Activated CD8-positive, alpha-beta T cell treated with anti-CD3 and anti-CD28 coated beads for 36 hours (primary cell): ENCODE data around the gene KLHL41. TPM values are rescaled to one million over a fixed set of nuclear protein-coding genes. Genes with fewer than 3 reads are reported as not detected.

Experiments used
- ATAC-seq: fragments of 200-7000 bp; cut with Tn5 transposase; one replicate; pipeline ENCODE4 v1.10.0; 2021; ENCODE audit warnings: mild to moderate bottlenecking, moderate library complexity
- CTCF ChIA-PET: fragments of 350-600 bp; sonication (Branson Sonifier 250); formaldehyde crosslinking; loops from one replicate; lab custom pipeline; 2021; ENCODE audit warnings: antibody characterized with exemption; lab: Charles Lee
- POLR2A ChIA-PET: fragments of 350-600 bp; sonication (Branson Sonifier 250); formaldehyde crosslinking; loops from one replicate; lab custom pipeline; 2021; ENCODE audit warnings: antibody characterized with exemption; lab: Charles Lee
- DNase-seq: peaks from one replicate; pipeline ENCODE4 v3.0.0-alpha.2; 2020
- H3K27ac Mint-ChIP-seq: one replicate; pipeline ENCODE4 v1.8.0; 2021; ENCODE audit warnings: mild to moderate bottlenecking, mixed read lengths
- H3K27me3 Mint-ChIP-seq: one replicate; pipeline ENCODE4 v1.8.0; 2021; ENCODE audit warnings: mixed read lengths
- H3K36me3 Mint-ChIP-seq: one replicate; pipeline ENCODE4 v1.8.0; 2021; ENCODE audit warnings: low read depth, mixed read lengths
- H3K4me1 Mint-ChIP-seq: one replicate; pipeline ENCODE4 v1.8.0; 2021; ENCODE audit warnings: low read depth, mixed read lengths
- H3K4me3 Mint-ChIP-seq: one replicate; pipeline ENCODE4 v1.8.0; 2021; ENCODE audit warnings: mild to moderate bottlenecking, moderate library complexity, mixed read lengths
- H3K9me3 Mint-ChIP-seq: one replicate; pipeline ENCODE4 v1.8.0; 2021; ENCODE audit warnings: mixed read lengths
- intact Hi-C: fragments of 100-400 bp; cut with micrococcal nuclease; formaldehyde crosslinking; loops from one replicate; pipeline ENCODE4 v1.10.0; 2022
- total RNA-seq, 2 experiments: library from RNA; stranded (reverse); gene quantifications; one replicate each; pipeline ENCODE4 v1.2.3, GENCODE V29; 2021
- TF ChIP-seq, protein P1 (sequence below): fragments of 200-600 bp; IDR thresholded peaks from one replicate; pipeline ENCODE4 v1.8.0; 2022; ENCODE audit warnings: antibody characterized with exemption, mild to moderate bottlenecking

The KLHL41 gene
- total RNA-seq, 2 experiments from 2014 or later = 0.34 TPM; not detected in 1

DNA sequence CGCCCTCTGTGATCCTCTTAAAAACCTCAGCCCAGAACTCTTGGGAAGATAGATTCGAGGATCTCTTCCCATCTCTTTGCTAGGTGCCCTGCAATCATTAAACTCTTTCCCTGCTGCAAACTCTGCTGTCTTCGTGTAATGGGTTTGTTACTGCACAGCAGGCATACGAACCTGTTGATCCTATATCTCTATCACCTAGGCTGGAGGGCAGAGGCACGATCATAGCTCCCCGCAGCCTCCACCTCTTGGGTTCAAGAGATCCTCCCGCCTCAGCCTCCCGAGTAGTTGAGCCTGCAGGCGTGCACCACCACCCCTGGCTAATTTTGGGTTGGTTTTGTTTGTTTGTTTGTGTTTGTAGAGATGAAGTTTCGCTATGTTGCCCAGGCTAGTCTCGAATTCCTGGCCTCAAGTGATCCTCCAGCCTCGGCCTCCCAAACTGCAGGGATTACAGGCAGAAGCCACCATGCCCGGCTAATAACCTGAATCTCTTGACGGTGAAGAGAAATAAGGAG, 30.7 kb upstream of the KLHL41 start:
- Mint-ChIP-seq H3K27me3 (no peaks in the 10 kb centered on the region), H3K36me3 (no peaks in the 10 kb centered on the region), H3K4me3 (peak overlapping the region; percentile 81), H3K9me3 (no peaks in the 10 kb centered on the region), H3K27ac (peak overlapping the region; percentile 30), H3K4me1 (peaks cover 13% of the 10 kb centered on the region)
- CTCF ChIA-PET = interaction anchor here (1.0 to 2.4 kb wide), 6 partner anchors 9 to 49 kb away, joined by 3 to 11 read pairs (median 6); no protein-coding TSS in a partner anchor
- intact Hi-C loops = loop anchor here (10.0 kb wide), 1 partner anchor 504 kb away; no protein-coding TSS in a partner anchor
- no peak for DNase-seq
- no peak for ATAC-seq
- TF ChIP-seq, protein P1, sequence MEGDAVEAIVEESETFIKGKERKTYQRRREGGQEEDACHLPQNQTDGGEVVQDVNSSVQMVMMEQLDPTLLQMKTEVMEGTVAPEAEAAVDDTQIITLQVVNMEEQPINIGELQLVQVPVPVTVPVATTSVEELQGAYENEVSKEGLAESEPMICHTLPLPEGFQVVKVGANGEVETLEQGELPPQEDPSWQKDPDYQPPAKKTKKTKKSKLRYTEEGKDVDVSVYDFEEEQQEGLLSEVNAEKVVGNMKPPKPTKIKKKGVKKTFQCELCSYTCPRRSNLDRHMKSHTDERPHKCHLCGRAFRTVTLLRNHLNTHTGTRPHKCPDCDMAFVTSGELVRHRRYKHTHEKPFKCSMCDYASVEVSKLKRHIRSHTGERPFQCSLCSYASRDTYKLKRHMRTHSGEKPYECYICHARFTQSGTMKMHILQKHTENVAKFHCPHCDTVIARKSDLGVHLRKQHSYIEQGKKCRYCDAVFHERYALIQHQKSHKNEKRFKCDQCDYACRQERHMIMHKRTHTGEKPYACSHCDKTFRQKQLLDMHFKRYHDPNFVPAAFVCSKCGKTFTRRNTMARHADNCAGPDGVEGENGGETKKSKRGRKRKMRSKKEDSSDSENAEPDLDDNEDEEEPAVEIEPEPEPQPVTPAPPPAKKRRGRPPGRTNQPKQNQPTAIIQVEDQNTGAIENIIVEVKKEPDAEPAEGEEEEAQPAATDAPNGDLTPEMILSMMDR = no peak
- POLR2A ChIA-PET = interaction anchor here (0.5 to 1.0 kb wide), 4 partner anchors 42 to 316 kb away, joined by 3 to 4 read pairs (median 3); no protein-coding TSS in a partner anchor

DNA sequence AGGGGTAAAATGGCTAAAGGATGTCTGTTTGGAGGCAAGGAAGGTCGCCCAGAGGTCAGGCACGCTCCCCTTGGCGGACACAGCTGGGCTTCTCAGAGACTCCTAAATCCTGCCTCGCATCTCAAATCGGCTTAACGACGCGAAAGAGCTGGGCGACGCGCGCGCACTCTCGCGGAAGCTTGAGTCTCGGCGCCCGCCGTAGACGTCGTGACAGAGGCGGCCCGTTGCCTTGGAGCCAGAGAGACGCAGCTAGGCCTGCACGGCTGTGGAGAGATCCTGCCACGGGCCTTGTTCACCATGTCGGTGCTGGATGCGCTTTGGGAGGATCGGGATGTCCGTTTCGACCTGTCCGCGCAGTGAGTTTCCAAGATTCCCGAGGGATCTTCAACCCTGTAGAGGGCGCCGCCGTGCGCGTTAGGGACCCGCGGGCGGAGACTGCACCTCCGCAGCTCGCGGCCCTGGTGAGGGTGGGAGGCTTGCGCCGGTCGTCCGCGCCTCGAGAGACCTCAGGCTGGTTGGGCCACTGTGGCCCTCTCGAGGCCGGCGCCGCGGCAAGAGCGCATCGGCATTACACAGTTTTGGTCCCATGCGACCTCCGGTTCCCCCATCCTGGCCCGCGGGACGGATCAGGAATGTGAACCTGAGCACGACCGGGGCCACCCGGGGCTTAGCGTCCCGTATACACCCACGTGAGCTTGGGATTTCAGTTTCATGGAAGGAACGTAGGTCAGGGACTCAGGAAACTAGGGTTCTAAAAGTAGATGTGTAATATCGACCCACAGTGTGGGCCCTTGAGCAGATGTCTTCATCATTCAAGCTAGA, 30.0 kb upstream of the KLHL41 start, which contains the start of gene BBS5:
TSS of gene BBS5 (plus strand) at position 238 of the 822 bp plus-strand sequence. CDS start at position 298, 60 bp downstream.
- peaks cover 13% of the 10 kb centered on the region for H3K4me1 Mint-ChIP-seq
- intact Hi-C loops = loop anchor here (10.0 kb wide), 1 partner anchor 505 kb away; no protein-coding TSS in a partner anchor
- POLR2A ChIA-PET = interaction anchor here (0.9 to 1.0 kb wide), 3 partner anchors 81 to 315 kb away, joined by 3 to 4 read pairs (median 3); no protein-coding TSS in a partner anchor

DNA sequence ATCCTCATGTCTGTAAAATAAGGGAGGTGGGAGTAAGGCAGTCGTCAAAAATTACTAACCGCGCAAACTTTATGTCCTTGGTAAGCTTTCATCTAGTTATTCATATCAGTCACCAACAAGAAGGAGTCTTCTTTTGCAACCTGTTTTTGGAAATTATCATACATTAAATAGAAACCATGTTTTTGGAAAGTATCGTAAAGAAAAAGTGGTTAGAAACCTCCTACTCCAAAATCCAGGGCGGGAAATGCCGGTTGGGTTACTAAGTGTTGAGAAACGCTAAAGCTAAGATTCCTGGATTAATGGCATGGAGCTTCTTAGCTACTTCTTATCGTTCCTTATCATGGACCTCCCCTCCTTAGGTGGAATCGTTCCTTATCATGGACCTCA, 29.4 kb upstream of the KLHL41 start:
- peak overlapping the region; percentile 14 for H3K27ac Mint-ChIP-seq
- intact Hi-C loops = no loop called here
- peak; percentile 2 for ATAC-seq
- TF ChIP-seq, protein P1 = no peak
- no peaks in the 10 kb centered on the region for H3K9me3 Mint-ChIP-seq
- no peaks in the 10 kb centered on the region for H3K27me3 Mint-ChIP-seq
- peak overlapping the region; percentile 81 for H3K4me3 Mint-ChIP-seq
- CTCF ChIA-PET = interaction anchor here (0.9 to 2.4 kb wide), 6 partner anchors 8 to 41 kb away, joined by 3 to 11 read pairs (median 6); no protein-coding TSS in a partner anchor
- H3K4me1 Mint-ChIP-seq = peaks cover 13% of the 10 kb centered on the region
- peaks cover 3% of the 10 kb centered on the region for H3K36me3 Mint-ChIP-seq
- POLR2A ChIA-PET = no interaction called here
- DNase-seq = no peak

More for the DNA sequence above, 30.0 kb upstream of the KLHL41 start, which contains the start of gene BBS5:
- peak within 1 kb of the TSS; percentile 30 for H3K27ac Mint-ChIP-seq
- no peaks in the 10 kb centered on the region for H3K9me3 Mint-ChIP-seq
- TF ChIP-seq, protein P1 = peak; percentile 49
- ATAC-seq = peak; percentile 98
- H3K36me3 Mint-ChIP-seq = no peaks in the 10 kb centered on the region
- H3K4me3 Mint-ChIP-seq = peak within 1 kb of the TSS; percentile 81
- CTCF ChIA-PET = interaction anchor here (0.9 to 2.4 kb wide), 7 partner anchors 9 to 48 kb away, joined by 3 to 11 read pairs (median 6); no protein-coding TSS in a partner anchor
- DNase-seq = peak; percentile 89
- H3K27me3 Mint-ChIP-seq = no peaks in the 10 kb centered on the region

DNA sequence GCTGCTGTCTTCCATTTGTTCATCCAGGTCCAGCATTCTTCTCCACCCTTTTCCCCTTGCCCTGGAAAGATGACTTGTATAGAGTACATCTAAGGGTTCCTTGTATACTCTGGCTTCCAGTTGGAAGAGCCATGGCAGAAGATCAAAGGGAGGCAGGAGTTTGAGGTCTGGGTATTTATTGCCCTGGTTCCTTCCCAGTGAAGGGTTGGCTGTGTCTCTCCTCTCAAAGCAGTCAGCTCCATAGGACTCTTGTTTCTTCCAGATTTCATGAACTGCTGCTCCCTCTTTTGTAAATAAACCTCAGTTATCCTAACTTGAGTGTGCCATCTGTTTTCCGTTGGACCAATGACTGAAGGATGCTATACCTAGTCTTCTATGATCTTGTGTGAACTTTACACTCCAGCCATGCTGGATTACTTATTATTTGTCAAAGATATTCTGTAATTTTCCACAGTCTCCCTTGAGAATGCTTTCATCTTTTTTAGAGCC, 23.8 kb upstream of the KLHL41 start:
- Mint-ChIP-seq H3K36me3 (peaks cover 5% of the 10 kb centered on the region), H3K9me3 (no peaks in the 10 kb centered on the region), H3K4me1 (no peaks in the 10 kb centered on the region), H3K4me3 (no peak overlapping the region), H3K27ac (no peak overlapping the region), H3K27me3 (no peaks in the 10 kb centered on the region)
- ChIA-PET CTCF (interaction anchor here (1.0 to 2.5 kb wide), 2 partner anchors 14 to 33 kb away, joined by 3 to 7 read pairs; no protein-coding TSS in a partner anchor), POLR2A (interaction anchor here (1.0 kb wide), 1 partner anchor 312 kb away, joined by 3 read pairs; no protein-coding TSS in a partner anchor)
- TF ChIP-seq, protein P1 = no peak
- intact Hi-C loops = no loop called here
- ATAC-seq (no peak), DNase-seq (no peak)
